MCF 10A (cell line): ENCODE results near the gene CLPTM1. TPM values are rescaled to one million over a fixed set of nuclear protein-coding genes. Genes with fewer than 3 reads are reported as not detected.

Experiments used
- BruUV-seq: library from RNA; stranded (reverse); fragments of 400-500 nt; replicated peaks from 2 replicates; lab custom pipeline; 2021; lab: Mats Ljungman, UMichigan
- CTCF ChIA-PET: fragments of 300-600 bp; sonication (Branson Sonifier 250); formaldehyde crosslinking; extraction: SDS; loops from one replicate; lab custom pipeline; 2021; ENCODE audit warnings: antibody characterized with exemption, inconsistent platforms; lab: Yijun Ruan, JAX
- POLR2A ChIA-PET: fragments of 300-600, 350-650 bp; sonication (Branson Sonifier 250); formaldehyde crosslinking; extraction: SDS; loops from one replicate; lab custom pipeline; 2020; ENCODE audit warnings: antibody characterized with exemption, inconsistent platforms; lab: Yijun Ruan, JAX
- DNase-seq: peaks from one replicate; pipeline ENCODE4 v3.0.0-alpha.2; 2018; ENCODE audit not compliant: unreplicated experiment
- H3K27ac Mint-ChIP-seq: one replicate; pipeline ENCODE4 v1.8.0; 2022; ENCODE audit warnings: mild to moderate bottlenecking, low read depth, mixed read lengths; ENCODE audit not compliant: unreplicated experiment
- H3K27me3 Mint-ChIP-seq: one replicate; pipeline ENCODE4 v1.8.0; 2022; ENCODE audit warnings: mixed read lengths; ENCODE audit not compliant: insufficient read depth, unreplicated experiment
- H3K36me3 Mint-ChIP-seq: one replicate; pipeline ENCODE4 v1.8.0; 2022; ENCODE audit warnings: mild to moderate bottlenecking, moderate library complexity, mixed read lengths; ENCODE audit not compliant: insufficient read depth, unreplicated experiment
- H3K4me1 Mint-ChIP-seq: one replicate; pipeline ENCODE4 v1.8.0; 2022; ENCODE audit warnings: mixed read lengths; ENCODE audit not compliant: insufficient read depth, unreplicated experiment
- H3K4me3 Mint-ChIP-seq: one replicate; pipeline ENCODE4 v1.8.0; 2022; ENCODE audit warnings: mild to moderate bottlenecking, moderate library complexity, mixed read lengths; ENCODE audit not compliant: unreplicated experiment
- H3K9me3 Mint-ChIP-seq: one replicate; pipeline ENCODE4 v1.8.0; 2022; ENCODE audit warnings: mixed read lengths; ENCODE audit not compliant: unreplicated experiment
- CTCF ChIP-seq: fragments of 200-600 bp; IDR thresholded peaks from one replicate; pipeline ENCODE4 v1.8.0; 2022; ENCODE audit warnings: antibody characterized with exemption, mild to moderate bottlenecking; ENCODE audit not compliant: unreplicated experiment
- intact Hi-C: fragments of 100-400 bp; cut with micrococcal nuclease; formaldehyde crosslinking; loops from 2 replicates; pipeline ENCODE4 v1.14.1; 2022
- total RNA-seq: library from RNA; stranded (reverse); gene quantifications from 2 replicates; pipeline ENCODE4 v1.2.3, GENCODE V29; 2022

Gene CLPTM1
- total RNA-seq, 1 experiment from 2014 or later = 101 TPM

- no peaks in the 10 kb centered on the region for H3K27me3 Mint-ChIP-seq
- no TSS peak for BruUV-seq
- H3K9me3 Mint-ChIP-seq = no peaks in the 10 kb centered on the region
- TF ChIP-seq CTCF = peak; percentile 84
- peaks cover 14% of the 10 kb centered on the region for H3K4me1 Mint-ChIP-seq
- H3K4me3 Mint-ChIP-seq = no peak overlapping the region
- peak; percentile 87 for DNase-seq
- intact Hi-C loops = loop anchor here (1.0 to 5.0 kb wide), 4 partner anchors 41 to 381 kb away; partner anchors contain the start of gene NECTIN2
- ChIA-PET CTCF (interaction anchor here (0.5 to 6.4 kb wide), 28 partner anchors 10 to 806 kb away, joined by 3 to 49 read pairs (median 4); partner anchors contain the start of genes APOE and NECTIN2), POLR2A (interaction anchor here (0.6 to 0.7 kb wide), 3 partner anchors 25 to 230 kb away, joined by 3 to 4 read pairs (median 3); no protein-coding TSS in a partner anchor)
- H3K27ac Mint-ChIP-seq = no peak overlapping the region
- H3K36me3 Mint-ChIP-seq = peaks cover 12% of the 10 kb centered on the region
Measured at GRCh38 chr19:44951179-44952159, 3.7 kb upstream of the CLPTM1 start.

GRCh38 chr19:44954278-44954648, 917 bp upstream of the CLPTM1 start:
- Mint-ChIP-seq H3K27ac (peak overlapping the region; percentile 96), H3K4me1 (peaks cover 29% of the 10 kb centered on the region), H3K9me3 (no peaks in the 10 kb centered on the region), H3K36me3 (peaks cover 12% of the 10 kb centered on the region), H3K27me3 (no peaks in the 10 kb centered on the region), H3K4me3 (peak overlapping the region; percentile 89)
- ChIA-PET POLR2A (interaction anchor here (0.6 to 2.8 kb wide), 24 partner anchors 8 to 524 kb away, joined by 3 to 16 read pairs (median 4); partner anchors contain the start of genes APOC2, BLOC1S3, CLASRP and ERCC1), CTCF (interaction anchor here (0.6 to 1.2 kb wide), 9 partner anchors 13 to 1260 kb away, joined by 3 to 5 read pairs (median 4); no protein-coding TSS in a partner anchor)
- DNase-seq = no peak
- no TSS peak for BruUV-seq
- intact Hi-C loops = loop anchor here (5.0 kb wide), 1 partner anchor 107 kb away; the partner anchor contains the start of gene NECTIN2
- no peak for TF ChIP-seq CTCF

- TF ChIP-seq CTCF = no peak
- intact Hi-C loops = no loop called here
- no peaks in the 10 kb centered on the region for H3K27me3 Mint-ChIP-seq
- peak; percentile 17 for DNase-seq
- H3K4me1 Mint-ChIP-seq = peaks cover 34% of the 10 kb centered on the region
- H3K4me3 Mint-ChIP-seq = peak overlapping the region; percentile 89
- peak overlapping the region; percentile 96 for H3K27ac Mint-ChIP-seq
- H3K36me3 Mint-ChIP-seq = peaks cover 14% of the 10 kb centered on the region
- ChIA-PET CTCF (interaction anchor here (0.7 to 2.6 kb wide), 3 partner anchors 11 to 309 kb away, joined by 3 to 7 read pairs (median 3); no protein-coding TSS in a partner anchor), POLR2A (interaction anchor here (0.6 to 2.8 kb wide), 13 partner anchors 10 to 786 kb away, joined by 3 to 16 read pairs (median 5); partner anchors contain the start of genes BLOC1S3, CLASRP, PPP1R37 and TOMM40)
- no peaks in the 10 kb centered on the region for H3K9me3 Mint-ChIP-seq
- TSS peak; percentile 44 for BruUV-seq
Measured at GRCh38 chr19:44955505-44956439, 592 bp downstream of the CLPTM1 start.
